GM18867 (cell line): ENCODE measurements around the gene KLHL26.

Experiments
- ATAC-seq: cut with Tn5 transposase; IDR thresholded peaks from one replicate; pipeline ENCODE4 v1.9.1; 2021; ENCODE audit warnings: mild to moderate bottlenecking, moderate library complexity; ENCODE audit not compliant: unreplicated experiment

KLHL26 gene

GRCh38 chr19:18711893-18712292 is 75.1 kb downstream of the KLHL26 start:
- no peak for ATAC-seq

- ATAC-seq = no peak
Measured at GRCh38 chr19:18712981-18713380, 76.2 kb downstream of the KLHL26 start.

- no peak for ATAC-seq
Measured at GRCh38 chr19:18713550-18714117, 76.8 kb downstream of the KLHL26 start.

GRCh38 chr19:18715416-18715815 is 78.6 kb downstream of the KLHL26 start:
- ATAC-seq = no peak

GRCh38 chr19:18716857-18717256 is 80.0 kb downstream of the KLHL26 start:
- no peak for ATAC-seq

GRCh38 chr19:18717601-18718000 is 80.8 kb downstream of the KLHL26 start:
- no peak for ATAC-seq

- no peak for ATAC-seq
Measured at GRCh38 chr19:18718015-18718526, 81.2 kb downstream of the KLHL26 start.

GRCh38 chr19:18718846-18719458 is 82.1 kb downstream of the KLHL26 start:
- no peak for ATAC-seq

- ATAC-seq = no peak
Measured at GRCh38 chr19:18719541-18719940, 82.7 kb downstream of the KLHL26 start.
